Measurements from ENCODE around the gene GRIN2C.

GRCh38 chr17:74857191-74857590, 2.5 kb downstream of the GRIN2C start:
- TF ChIP-seq CTCF (IDR thresholded peaks at IDR 0.05) (no peak), POLR2AphosphoS5 (IDR thresholded peaks at IDR 0.05) (no peak), POLR2A (IDR thresholded peaks at IDR 0.05) (no peak), EP300 (IDR thresholded peaks at IDR 0.05) (no peak)
